SKM-1 treated with dmso at 0.1 percent for 144 hours (cell line): ENCODE data around the gene NLK.
A peak's percentile ranks its signal among the peaks of the same experiment; 100 is the strongest.

Source experiments
- DNase-seq: peaks from one replicate; lab custom pipeline; 2025; ENCODE audit not compliant: unreplicated experiment; lab: John Stamatoyannopoulos, UW

The NLK gene

DNA sequence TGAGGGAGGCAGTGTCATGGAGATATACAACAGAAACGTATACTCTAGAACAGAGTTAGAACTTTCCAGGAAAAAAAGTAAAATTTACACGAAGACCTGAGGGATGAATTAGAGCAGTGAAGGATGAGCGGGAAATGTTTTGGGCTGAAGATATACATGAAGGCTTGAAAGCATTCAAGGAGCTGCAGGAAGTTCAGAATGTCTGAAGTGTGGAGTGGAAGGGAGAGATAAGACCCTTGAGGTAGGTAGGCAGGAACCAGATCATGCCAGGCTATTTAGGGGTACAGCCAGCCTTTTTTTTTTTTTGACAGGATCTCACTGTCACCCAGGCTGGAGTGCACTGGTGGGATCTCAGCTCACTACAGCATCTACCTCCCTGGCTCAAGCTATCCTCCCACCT lies 3.2 kb upstream of the NLK start:
- no peak for DNase-seq

DNA sequence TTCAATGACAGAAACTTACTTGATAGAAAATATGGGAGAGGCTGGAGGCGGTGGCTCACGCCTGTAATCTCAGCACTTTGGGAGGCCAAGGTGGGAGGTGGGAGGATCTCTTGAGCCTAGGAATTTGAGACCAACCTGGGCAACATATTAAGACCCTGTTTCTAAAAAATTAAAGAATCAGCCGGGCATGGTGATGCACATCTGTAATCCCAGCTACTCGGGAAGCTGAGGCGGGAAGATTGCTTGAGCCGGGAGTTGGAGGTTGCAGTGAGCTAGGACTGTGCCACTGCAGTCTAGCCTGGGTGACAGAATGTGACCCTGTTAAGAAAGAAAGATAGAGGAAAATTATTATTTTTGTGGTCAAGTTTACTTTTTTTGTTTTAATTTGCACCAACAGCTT lies 2.1 kb upstream of the NLK start:
- no peak for DNase-seq

DNA sequence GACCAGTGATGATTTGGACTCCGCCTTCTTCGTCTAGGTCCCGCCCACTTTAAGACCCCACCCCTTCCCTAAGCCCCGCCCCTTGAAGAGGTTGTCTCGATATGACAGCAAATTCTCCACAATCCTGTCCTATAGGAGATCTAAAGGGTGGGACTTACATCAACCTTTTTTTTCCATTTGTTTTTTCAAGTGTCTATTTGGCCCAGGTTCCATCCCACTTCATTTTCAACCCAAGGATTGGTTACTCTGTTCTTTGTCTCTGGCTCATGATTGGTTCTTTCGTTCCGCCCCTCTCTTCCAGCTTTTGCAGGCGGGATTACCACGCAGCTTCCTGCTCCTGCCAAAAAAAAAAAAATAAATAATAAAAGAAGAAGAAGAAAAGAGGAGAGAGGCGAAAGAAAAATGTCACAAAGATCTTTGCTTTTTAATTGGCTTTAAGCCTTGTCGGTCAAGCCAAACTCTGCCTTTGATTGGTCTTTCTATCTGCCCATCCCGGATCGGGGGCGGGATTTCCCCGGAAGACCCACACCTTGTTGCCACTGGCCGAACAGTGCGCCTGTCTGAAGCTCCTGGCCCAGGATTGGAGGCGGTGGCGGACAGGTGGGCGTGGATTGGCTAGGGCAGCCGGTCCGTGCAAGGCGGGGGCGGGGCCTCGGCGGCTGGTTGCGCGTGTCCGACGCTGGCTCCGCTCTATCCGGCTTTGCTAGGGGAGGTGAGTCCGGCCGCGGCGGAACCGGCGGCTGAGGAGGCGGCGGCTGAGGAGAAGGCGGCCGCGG lies 1.2 kb upstream of the NLK start:
- DNase-seq: peak; percentile 98

DNA sequence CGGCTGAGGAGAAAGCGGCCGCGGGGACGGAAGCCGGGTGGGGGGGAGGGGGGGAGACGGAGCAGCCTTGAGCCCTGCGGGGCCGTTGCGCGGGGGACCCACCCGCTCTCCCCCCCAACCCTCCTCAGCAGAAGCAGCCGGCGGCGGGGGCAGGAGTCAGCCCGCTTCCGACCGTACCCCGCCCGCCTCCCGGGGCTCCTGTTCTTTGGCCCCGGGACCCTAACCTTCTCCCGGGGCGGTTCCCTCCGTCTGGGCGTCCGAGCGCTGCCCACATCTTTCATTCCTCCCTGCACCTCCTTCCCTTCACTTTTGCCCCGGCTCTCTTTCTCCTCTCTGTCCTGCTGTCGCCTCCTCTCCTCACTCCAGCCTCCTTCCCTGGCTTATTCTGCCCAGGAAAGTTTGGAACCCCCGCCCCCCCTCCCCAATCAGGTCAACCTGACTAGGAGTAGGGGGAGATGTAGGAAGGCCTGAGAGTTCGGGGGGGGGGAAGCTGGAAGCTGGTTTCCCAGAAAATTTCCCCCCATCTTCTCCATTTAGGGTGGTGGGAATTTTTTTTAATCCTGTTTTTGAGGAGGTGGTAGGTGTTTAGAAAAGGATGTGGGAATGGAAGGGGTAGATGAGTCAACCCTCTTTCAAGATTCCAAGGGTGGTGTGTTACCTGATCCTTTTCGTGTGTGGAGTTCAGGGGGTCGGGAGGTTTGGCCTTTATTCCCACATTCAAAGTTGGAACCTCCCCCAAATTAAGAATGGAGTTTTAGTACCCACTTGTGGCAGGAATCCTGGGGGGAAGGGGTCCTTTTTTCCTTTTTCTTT lies 427 bp upstream of the NLK start:
- no peak for DNase-seq

DNA sequence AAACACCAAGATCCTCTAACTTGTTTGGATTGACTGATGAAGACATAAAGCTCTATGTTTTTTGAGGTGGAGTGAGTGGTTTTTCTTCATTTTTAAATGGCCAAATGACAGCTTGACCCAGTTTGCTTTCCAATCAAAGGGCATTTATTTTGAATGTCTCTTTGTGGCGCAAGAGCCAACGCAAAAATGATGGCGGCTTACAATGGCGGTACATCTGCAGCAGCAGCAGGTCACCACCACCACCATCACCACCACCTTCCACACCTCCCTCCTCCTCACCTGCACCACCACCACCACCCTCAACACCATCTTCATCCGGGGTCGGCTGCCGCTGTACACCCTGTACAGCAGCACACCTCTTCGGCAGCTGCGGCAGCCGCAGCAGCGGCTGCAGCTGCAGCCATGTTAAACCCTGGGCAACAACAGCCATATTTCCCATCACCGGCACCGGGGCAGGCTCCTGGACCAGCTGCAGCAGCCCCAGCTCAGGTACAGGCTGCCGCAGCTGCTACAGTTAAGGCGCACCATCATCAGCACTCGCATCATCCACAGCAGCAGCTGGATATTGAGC lies 329 bp downstream of the NLK start:
- no peak for DNase-seq

DNA sequence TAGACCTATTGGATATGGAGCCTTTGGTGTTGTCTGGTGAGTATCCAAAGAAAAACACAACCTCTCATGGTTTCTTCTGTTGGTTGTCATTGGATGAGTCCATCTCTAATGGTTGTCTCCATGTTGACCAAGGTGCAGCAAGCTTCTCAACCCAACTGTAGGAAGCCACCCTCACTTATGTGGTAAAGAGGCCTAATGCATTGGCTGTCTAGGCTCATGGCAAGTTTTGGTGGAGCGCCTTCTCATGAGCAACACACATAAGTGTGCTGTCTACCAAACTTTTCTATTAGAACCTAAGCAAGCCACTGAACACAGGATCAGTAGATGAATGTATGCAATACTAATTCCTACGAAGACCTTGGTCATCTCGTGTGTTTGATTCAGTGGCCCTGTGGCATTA lies 819 bp downstream of the NLK start:
- DNase-seq: no peak

DNA sequence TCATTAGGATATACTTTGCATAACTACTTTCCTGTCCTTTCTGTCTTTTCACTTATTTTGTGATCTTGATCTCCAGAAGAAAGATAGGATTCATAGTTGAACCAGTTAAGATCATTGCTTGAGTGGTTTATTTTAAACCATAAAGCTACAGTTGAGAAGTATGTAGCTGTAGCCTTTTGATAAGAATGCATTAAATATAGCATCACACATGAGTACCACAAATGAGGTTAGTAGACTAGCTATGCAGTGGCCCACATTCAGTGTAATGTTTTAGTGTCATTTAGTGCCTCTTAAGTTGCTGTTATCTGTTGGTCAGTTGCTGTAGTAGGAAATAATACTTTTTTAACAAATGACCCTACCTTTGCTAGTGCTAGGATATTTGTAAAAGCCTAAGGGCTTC lies 1.3 kb downstream of the NLK start:
- no peak for DNase-seq

DNA sequence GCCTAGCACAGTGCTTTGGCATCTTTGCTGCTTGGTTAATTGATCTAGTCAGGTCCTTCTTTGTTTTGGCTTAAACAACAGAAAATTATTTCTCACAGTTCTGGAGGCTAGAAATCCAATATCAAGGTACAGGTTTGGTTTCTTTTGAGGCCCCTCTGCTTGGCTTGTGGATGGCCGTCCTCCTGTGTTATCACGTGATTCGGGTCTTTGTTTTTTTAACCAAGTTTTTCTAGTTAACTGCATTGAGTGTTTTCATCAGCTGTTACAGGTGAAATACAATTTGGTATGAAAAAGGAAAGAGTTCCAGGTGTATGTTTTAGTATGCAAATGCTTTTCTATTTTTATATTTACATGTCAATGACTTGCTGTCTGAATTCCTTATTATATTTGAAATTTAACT lies 2.8 kb downstream of the NLK start:
- DNase-seq: no peak

DNA sequence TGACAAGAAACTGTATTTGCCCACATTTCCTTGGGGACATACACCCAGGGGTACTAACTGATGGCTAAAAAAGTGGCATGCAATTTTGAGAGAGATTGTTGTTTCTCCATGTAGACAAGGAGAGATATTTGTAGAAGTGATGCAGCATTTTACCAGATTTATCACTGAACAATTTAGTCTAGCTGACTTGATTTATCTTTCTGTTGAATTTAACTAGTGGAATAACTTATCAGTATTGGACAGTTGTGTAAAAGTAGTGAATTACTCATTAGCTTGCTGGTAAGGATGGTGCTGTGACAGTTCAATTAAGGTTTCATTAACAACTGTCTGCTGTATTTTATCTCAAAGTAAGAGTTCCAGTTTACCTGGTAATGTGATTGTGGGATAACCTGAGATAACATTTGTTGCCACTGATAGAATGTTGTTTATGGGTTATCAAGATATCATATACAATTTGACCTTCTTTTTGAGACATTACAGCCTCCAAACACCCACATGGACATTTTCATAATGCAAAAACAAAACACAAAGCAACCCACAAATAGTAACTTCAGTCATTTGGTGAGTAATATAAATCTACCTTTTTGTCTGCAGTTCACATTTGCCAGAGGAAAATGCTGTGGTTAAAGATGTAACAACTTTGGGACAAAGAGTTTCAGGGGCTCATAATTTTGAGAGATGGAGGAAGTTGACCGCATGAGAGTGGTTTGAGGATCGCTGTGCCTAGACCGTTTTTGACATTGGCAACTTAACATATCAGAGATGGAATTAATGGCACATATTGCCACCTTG lies 3.8 kb downstream of the NLK start:
- no peak for DNase-seq

DNA sequence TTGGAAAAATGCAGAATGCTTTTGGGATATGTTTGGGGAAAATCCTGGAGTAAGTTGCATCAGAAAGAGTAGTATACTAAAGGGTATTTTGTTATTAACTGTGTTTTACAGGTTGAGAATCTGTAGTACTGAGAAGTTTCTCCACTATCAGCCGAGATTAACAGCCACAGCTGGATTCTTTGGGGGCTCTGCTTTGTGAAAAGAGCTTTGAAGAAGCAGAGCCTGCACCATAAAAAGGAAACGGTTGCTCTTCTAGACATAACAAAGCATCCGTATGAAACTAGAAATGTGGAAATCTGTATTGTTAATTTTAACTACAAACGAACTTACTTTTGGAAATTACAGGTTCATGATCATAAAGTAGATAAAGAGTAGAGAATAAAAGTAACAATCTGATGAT lies 5.3 kb downstream of the NLK start:
- DNase-seq: no peak

DNA sequence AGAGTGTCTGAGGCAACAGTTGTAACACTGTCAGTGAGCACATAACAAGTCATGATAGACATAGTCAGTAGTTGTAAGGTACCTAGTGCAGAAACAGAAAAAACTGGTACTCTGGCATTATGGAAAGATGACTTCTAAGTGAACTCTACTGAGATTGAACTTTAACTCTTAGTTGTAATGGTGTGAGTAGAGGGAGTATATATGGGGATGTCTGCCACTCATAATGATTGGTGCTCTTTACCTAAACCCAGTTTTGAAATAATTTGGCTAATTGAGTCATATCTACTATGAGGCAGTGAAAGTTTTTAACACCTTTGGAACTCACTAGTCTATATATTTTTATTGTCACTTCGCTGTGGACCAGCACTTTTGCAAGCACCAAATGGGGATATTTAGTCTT lies 6.6 kb downstream of the NLK start:
- DNase-seq: no peak

DNA sequence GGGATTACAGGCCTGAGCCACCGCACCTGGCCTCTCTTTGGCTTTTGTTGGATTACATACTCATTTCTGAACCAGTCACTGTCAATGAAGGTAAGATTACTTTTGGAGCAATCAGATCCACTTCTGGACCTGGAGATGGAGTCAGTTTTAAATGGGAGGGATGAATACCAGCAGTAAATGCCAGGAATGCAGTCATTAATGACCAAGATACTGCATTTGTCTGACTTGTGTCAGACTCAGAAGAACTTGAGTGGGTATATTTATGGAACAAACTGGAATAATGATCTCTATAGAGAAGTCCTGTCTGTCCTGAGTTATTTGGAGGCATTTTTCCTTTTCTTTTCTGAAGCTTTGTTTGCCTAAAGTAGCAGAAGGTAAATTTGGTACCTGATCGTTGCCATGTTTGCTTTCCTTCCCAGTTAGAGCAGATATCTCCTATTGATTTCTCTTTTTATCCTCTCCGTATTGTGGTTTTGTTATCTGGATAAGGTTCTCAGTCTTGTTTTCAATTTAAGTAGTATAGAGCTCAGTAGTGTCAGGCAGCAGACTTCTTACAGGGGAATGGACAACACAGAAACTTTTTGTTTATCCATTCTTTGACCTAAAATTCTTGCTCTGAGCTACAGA lies 10.7 kb downstream of the NLK start:
- DNase-seq: no peak

DNA sequence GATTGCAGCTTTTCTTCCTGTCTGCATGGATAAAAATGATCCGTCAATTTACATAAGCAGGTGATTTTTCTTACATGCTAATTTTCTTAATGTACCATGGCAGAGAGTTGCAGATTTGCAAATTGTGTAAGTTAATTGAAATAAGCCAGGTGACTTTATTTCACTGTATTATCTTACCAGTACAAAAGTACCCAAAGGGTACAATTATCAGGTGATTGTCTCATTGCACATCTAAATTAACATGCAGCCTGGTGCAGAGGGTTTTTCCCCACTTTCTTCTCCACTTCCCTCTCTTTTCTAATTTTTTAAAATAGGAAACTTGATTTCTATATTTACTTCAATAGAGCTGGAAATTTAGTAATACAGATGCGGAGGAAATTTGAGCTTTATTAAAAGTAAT lies 11.2 kb downstream of the NLK start:
- no peak for DNase-seq

DNA sequence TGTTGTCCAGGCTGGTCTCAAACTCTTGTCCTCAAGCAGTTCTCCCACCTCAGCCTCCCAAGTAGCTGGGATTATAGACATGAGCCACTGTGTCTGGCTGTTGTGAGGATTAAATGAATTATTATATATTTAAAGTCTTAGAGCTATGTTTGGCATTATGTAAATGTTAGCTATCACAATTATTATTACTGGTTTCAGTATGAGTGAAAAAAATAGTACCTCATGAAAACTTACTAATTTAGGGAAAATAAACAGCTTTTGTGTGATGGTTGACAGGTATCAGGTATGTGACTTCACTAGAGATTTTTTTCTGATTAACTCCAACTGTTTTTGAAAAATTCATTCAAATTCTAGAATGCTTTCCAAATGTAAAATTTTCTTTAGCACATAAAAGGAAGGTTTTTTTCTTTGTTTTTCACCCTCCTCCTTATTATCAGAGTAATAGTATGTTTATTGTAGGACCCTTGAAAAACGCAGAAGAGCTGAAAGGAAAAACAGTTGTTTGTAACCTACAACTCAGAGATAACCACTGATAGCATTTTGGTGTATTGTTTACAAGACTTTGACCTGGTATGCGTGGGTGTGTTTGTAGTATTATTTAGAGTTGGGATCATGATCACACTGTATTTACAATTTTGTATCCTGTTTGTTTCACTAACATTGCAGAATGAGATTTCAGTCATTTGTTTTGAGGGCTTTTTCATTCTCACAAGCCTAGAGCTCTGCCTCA lies 13.2 kb downstream of the NLK start:
- no peak for DNase-seq

DNA sequence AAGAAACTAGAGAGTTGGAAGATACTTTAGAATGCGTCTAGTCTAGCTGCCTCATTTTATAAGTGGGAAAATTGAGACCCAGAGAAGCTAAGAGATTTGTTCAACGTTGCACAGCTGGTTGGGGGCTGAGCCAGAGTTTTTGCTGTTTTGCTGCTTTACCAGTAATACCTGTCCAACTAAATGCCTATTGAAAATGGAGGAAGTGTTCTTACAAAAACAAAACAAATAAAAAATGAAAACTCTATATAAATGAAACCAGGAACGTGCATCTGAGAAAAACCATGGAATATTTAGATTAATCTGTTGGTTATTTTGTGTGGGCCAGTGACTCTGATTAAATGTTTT lies 13.8 kb downstream of the NLK start:
- DNase-seq: no peak

DNA sequence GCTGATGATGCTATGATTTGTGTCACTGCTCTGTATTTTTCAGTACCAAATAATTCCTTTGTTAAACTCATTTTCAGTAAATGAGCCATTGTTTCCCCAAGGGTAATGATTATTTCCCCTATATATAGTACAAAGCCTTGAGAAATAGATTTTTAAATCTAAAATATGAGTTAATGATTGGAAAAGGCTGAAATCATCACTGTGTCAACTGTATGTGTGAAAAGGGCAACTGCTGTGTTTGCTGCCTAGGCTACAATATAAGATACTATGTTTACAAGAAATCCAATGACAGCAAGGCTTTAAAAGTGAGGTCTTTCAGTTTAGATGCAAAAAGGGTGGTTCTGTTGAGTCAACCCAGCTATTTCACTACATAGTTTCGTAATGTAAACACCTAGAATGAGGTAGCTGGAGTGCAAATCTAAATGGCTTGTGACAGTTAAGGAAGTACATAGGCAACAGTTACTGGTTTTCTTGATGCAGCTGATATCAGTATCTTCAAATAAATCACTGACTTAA lies 15.3 kb downstream of the NLK start:
- DNase-seq: peak; percentile 46

DNA sequence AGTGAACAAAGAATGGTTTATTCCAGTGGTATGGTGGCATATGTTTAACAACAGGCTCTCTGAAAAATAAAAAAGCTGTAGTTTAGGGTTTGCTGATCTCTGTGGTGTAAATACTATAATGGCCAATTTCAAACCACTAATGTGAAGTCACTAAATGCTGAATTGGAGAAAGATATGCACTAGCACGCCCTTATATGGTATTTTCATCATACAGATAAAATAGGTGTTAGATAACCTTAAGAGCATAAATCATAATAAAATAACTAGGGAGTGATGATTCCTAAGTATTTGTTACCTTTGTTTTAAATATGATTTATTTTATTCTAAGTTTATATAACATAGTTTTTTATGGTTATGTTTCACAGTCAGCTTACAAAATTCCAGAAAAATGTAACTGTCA lies 17.2 kb downstream of the NLK start:
- no peak for DNase-seq

DNA sequence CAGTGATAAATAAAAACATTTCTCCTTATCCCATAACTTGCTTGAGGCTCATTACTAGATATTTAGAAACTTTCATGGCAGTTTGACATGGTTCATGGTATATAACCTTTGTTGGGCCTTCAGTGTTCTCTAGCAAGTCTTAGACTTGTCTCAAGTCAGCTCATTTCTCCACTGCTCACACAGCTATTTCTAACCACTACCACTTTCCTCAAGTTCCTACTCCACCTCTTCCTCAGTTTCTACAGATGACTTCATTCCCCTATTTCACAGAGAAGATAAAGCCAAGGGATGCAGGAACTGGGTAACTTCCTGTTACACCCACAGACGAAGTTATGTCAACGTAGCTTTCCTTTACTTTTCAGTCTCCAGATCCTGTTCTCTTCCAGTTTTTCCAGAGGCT lies 23.2 kb downstream of the NLK start:
- peak; percentile 67 for DNase-seq

DNA sequence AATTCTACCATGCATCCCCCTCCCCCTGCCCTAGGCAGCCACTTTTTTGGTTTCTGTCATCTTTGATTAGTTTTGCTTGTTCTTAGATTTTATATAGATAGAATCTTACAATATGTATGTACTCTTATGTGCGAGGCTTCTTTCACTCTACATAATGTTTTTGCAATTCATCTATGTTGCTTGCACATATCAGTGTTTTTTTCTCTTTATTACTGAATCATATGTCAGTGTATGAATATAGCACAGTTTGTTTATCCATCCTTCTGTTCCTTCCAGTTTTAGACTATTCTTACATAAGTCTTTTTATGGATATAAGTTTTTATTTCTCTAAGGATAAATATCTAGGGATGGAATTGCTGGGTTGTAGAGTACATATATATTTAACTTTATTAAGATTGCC lies 26.6 kb downstream of the NLK start:
- DNase-seq: no peak

DNA sequence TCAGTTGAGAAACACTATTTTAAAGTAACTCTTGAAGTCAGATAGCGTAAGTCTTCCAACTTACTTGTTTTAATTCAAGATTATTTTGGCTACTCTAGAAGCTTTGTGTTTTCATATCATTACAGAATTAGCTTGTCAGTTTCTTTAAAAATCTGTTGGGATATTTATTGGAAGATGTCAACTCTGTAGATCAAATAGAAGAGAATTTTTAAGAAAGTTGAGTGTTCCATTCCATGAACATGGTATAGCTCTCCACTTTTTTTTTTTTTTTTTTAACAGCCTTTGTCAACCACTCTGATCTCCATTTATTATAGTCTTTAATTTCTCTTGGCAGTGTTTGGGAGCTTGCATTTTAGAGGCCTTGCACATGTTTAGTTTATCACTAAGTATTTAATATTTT lies 28.7 kb downstream of the NLK start:
- DNase-seq: no peak
